ENCODE data around the gene ADIG.

Gene ADIG

DNA sequence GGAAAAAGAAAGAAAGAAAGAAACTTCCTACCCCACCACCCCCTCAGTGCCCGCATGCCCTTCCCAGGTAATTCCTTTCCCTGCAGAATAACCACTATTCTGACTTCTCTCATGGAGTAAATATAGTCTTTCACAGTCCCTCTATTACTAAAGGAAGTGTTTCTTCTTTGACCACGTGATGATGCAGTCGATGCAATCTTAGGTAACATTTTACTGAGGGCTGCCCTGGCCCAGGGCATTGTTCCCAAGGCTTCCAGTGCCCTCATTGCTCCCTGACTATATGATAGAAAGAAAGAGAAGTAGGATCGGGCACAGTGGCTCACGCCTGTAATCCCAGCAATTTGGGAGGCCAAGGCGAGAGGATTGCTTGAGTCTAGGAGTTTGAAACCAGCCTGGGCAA is 49.7 kb downstream of the ADIG start:
- no peak for DNase-seq (ENCODE audit: low read depth in 2 of 2)

DNA sequence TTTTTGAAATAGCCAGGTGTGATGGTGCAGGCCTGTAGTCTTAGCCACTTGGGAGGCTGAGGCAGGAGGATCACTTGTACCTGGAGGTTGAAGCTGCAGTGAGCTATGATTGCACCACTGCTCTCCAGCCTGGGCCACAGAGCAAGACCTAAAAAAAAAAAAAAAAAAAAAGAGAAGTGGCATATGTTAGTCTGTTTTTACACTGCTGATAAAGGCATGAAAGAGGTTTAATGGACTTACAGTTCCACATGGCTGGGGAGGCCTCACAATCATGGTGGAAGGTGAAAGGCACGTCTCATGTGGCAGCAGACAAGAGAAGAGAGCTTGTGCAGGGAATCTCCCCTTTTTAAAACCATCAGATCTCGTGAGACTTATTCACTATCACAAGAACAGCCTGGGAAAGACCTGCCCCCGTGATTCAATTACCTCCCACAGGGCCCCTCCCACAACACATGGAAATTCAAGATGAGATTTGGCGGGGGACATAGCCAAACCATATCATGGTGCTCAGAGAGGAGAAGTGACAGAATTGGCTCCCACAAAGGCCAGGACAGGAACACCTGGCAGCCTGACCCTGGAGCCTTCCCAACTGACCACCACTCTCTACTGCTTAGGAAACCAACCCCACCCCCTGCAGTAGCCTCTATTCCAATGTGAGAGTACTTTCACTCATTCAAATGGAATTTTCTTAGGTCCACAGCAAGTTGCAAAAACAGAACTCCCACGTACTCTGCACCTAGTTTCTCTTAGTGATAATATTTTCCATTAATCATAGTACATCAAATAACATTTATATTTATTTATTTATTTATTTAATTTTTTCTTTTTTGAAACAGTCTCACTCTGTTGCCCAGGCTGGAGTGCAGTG is 50.4 kb downstream of the ADIG start:
- DNase-seq (ENCODE audit: low read depth in 2 of 2) = no peak

GRCh38 chr20:38633577-38634093 is 52.6 kb downstream of the ADIG start:
- DNase-seq (ENCODE audit: low read depth in 2 of 2) = peak; percentile 32 to 34

DNA sequence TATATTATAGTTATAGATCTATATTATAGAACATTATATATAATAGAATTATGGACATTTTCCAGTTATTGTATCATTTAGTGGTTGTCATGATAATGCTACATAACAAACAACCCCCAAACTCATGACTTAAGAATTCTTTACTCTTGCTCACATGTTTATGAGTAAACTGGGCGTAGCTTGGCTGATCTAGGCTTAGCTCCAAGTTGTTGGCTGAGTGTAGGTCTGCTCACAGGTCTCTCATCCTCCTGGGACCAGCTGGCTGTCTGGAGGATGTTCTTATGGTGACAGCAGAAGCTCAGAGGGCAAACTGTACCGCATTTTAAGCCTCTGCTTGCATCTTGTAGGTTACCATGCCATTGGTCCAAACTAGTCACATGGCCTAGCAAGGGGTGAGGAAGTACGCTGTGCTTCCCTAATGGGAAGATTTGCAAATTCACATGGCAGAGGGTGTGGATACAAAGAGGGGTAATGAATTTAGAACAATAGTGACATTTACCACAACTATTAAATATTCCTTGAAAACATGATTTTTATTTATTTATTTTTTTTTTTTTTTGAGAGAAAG is 54.8 kb downstream of the ADIG start:
- no peak for DNase-seq (ENCODE audit: low read depth in 2 of 2)
